GDM1 (cell line): ENCODE data around the gene FTSJ1.
A peak's percentile ranks its signal among the peaks of the same experiment; 100 is the strongest.
"Not testable (repeated sequence)": the region's sequence is repeated elsewhere in the genome, so short reads cannot be mapped to it uniquely, and the experiment has no call there.

Experiments used
- DNase-seq: peaks from one replicate; lab custom pipeline; 2025; lab: John Stamatoyannopoulos, UW

The FTSJ1 gene

GRCh38 chrX:48475774-48476577 lies at the start of gene FTSJ1:
Gene FTSJ1 (plus strand): TSS chrX:48476199. CDS start chrX:48478048, 1,849 bp downstream.
- peak; percentile 83 for DNase-seq

GRCh38 chrX:48427027-48427716 lies 48.8 kb upstream of the FTSJ1 start:
- DNase-seq: not testable (repeated sequence)

GRCh38 chrX:48429606-48430005 lies 46.4 kb upstream of the FTSJ1 start:
- not testable (repeated sequence) for DNase-seq

- DNase-seq: not testable (repeated sequence)
These were observed 45.8 kb upstream of the FTSJ1 start for GRCh38 chrX:48430166-48430565.

GRCh38 chrX:48433713-48434112 lies 42.3 kb upstream of the FTSJ1 start:
- DNase-seq: not testable (repeated sequence)

GRCh38 chrX:48447201-48447600 lies 28.8 kb upstream of the FTSJ1 start:
- DNase-seq: not testable (repeated sequence)

- DNase-seq: no peak
These were observed 25.9 kb upstream of the FTSJ1 start for GRCh38 chrX:48450076-48450475.

- DNase-seq: no peak
These were observed 24.3 kb upstream of the FTSJ1 start for GRCh38 chrX:48451708-48452107.

GRCh38 chrX:48456628-48457331 lies 19.2 kb upstream of the FTSJ1 start:
- no peak for DNase-seq

GRCh38 chrX:48458711-48459110 lies 17.3 kb upstream of the FTSJ1 start:
- no peak for DNase-seq

GRCh38 chrX:48459483-48459882 lies 16.5 kb upstream of the FTSJ1 start:
- DNase-seq: no peak

- no peak for DNase-seq
These were observed 16.0 kb upstream of the FTSJ1 start for GRCh38 chrX:48460031-48460430.

GRCh38 chrX:48460606-48461005 lies 15.4 kb upstream of the FTSJ1 start:
- DNase-seq: no peak

- DNase-seq: no peak
These were observed 14.2 kb upstream of the FTSJ1 start for GRCh38 chrX:48461830-48462229.

GRCh38 chrX:48465336-48465933 lies 10.6 kb upstream of the FTSJ1 start:
- DNase-seq: no peak

- DNase-seq: no peak
These were observed 9.3 kb upstream of the FTSJ1 start for GRCh38 chrX:48466696-48467095.

- no peak for DNase-seq
These were observed 8.7 kb upstream of the FTSJ1 start for GRCh38 chrX:48467281-48467761.

- no peak for DNase-seq
These were observed 7.7 kb upstream of the FTSJ1 start for GRCh38 chrX:48468247-48468671.

GRCh38 chrX:48468693-48469691 lies 7.0 kb upstream of the FTSJ1 start:
- no peak for DNase-seq

GRCh38 chrX:48470110-48470832 lies 5.7 kb upstream of the FTSJ1 start, which contains the start of gene SLC38A5:
Gene SLC38A5 (minus strand): TSS chrX:48470260. CDS start chrX:48467924, 2,336 bp downstream.
- DNase-seq: no peak
